Measurements from ENCODE around the gene TMEM61. TPM values are rescaled to one million over a fixed set of nuclear protein-coding genes. Genes with fewer than 3 reads are reported as not detected.

The TMEM61 gene
- total RNA-seq, 1 donor from 2014 or later, result not detected

DNA sequence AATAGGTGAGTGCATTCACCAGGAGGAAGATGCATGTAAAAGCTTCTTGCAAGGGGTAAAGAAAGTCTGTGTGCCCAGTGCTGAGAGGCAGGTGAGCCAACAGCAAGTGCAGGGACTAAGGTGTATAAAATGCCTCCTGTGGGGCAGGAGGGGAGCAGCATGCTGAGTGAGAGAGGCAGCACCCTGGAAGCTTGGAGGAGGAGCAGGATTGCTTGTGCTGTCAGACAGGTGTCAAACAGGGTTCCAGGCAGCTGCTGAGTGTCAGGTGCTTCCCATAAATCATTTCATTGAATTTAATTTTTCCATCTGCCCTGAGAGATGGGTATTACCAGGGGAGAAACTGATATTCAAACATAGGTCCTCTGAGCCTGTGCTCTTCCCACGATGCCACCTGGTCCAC is 32.2 kb downstream of the TMEM61 start:
- H3K79me2 ChIP-seq (ENCODE audit: insufficient read depth, low read length), result no peaks in the 10 kb centered on the region
- H3K4me3 ChIP-seq (ENCODE audit: insufficient read depth, low read depth, low read length), result no peak overlapping the region
- no peaks in the 10 kb centered on the region for H4K20me1 ChIP-seq (ENCODE audit: insufficient read depth, low read length)
- no peak overlapping the region for H2AFZ ChIP-seq (ENCODE audit: low read depth, low read length)
- H3K36me3 Mint-ChIP-seq (ENCODE audit: low read depth, unreplicated experiment), result peaks cover 3% of the 10 kb centered on the region
- no peak overlapping the region for H3K27ac ChIP-seq (ENCODE audit: low read depth, low read length)
- no peak overlapping the region for H3K4me2 ChIP-seq (ENCODE audit: low read length)
- H3K4me1 Mint-ChIP-seq (ENCODE audit: low read depth, unreplicated experiment), result peaks cover 5% of the 10 kb centered on the region
- H3K9me3 Mint-ChIP-seq (ENCODE audit: unreplicated experiment), result peaks cover 2% of the 10 kb centered on the region
- TF ChIP-seq EZH2 (IDR thresholded peaks at IDR 0.05; ENCODE audit: insufficient read depth, low read length), result no peak
- TF ChIP-seq, protein P1, sequence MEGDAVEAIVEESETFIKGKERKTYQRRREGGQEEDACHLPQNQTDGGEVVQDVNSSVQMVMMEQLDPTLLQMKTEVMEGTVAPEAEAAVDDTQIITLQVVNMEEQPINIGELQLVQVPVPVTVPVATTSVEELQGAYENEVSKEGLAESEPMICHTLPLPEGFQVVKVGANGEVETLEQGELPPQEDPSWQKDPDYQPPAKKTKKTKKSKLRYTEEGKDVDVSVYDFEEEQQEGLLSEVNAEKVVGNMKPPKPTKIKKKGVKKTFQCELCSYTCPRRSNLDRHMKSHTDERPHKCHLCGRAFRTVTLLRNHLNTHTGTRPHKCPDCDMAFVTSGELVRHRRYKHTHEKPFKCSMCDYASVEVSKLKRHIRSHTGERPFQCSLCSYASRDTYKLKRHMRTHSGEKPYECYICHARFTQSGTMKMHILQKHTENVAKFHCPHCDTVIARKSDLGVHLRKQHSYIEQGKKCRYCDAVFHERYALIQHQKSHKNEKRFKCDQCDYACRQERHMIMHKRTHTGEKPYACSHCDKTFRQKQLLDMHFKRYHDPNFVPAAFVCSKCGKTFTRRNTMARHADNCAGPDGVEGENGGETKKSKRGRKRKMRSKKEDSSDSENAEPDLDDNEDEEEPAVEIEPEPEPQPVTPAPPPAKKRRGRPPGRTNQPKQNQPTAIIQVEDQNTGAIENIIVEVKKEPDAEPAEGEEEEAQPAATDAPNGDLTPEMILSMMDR (IDR thresholded peaks at IDR 0.05; ENCODE audit: insufficient read depth, low read depth, low read length), result no peak
- H3K9me3 ChIP-seq (ENCODE audit: insufficient read depth, low read depth, low read length), result peaks cover 4% of the 10 kb centered on the region
- FAIRE-seq, result no peak
- peaks cover 11% of the 10 kb centered on the region for H3K4me1 ChIP-seq (ENCODE audit: insufficient read depth, low read length)
- peaks cover 23% of the 10 kb centered on the region for H3K27me3 ChIP-seq (ENCODE audit: insufficient read depth, low read length)
- H3K9ac ChIP-seq (ENCODE audit: low read length), result no peak overlapping the region
- no peak for DNase-seq (ENCODE audit: low read depth)
- H3K36me3 ChIP-seq (ENCODE audit: insufficient read depth, low read length), result no peaks in the 10 kb centered on the region
- peaks cover 37% of the 10 kb centered on the region for H3K27me3 Mint-ChIP-seq (ENCODE audit: low read depth, unreplicated experiment)
- no peak overlapping the region for H3K27ac Mint-ChIP-seq (ENCODE audit: unreplicated experiment)
- H3K4me3 Mint-ChIP-seq (ENCODE audit: unreplicated experiment), result no peak overlapping the region

DNA sequence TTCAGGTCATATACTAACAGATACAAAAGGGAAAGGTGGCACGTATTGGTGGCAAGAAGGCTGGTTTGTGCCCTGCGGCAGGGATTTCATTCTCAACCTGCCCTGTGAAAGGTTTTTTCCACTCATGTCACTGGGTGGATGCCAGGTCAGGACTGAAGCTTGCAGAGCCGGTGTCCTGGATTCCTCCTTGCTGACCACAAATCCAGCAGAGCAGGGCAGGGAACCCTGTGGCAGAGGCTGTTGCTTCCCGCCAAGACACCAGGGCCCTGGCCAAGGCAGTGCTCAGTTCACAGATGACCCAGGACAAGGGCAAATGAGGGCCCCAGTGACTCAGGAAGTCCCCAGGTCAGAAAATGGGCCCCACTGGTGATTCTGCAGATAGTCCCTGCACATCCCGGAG is 34.7 kb downstream of the TMEM61 start:
- Histone ChIP-seq H3K4me1 (ENCODE audit: insufficient read depth, low read length) (peaks cover 5% of the 10 kb centered on the region), H3K9me3 (ENCODE audit: insufficient read depth, low read depth, low read length) (no peaks in the 10 kb centered on the region), H3K36me3 (ENCODE audit: insufficient read depth, low read length) (no peaks in the 10 kb centered on the region), H3K4me2 (ENCODE audit: low read length) (no peak overlapping the region), H3K27me3 (ENCODE audit: insufficient read depth, low read length) (peaks cover 29% of the 10 kb centered on the region), H3K4me3 (ENCODE audit: insufficient read depth, low read depth, low read length) (no peak overlapping the region), H4K20me1 (ENCODE audit: insufficient read depth, low read length) (no peaks in the 10 kb centered on the region), H3K79me2 (ENCODE audit: insufficient read depth, low read length) (no peaks in the 10 kb centered on the region), H3K9ac (ENCODE audit: low read length) (no peak overlapping the region), H2AFZ (ENCODE audit: low read depth, low read length) (no peak overlapping the region), H3K27ac (ENCODE audit: low read depth, low read length) (no peak overlapping the region)
- Mint-ChIP-seq H3K9me3 (ENCODE audit: unreplicated experiment) (no peaks in the 10 kb centered on the region), H3K4me1 (ENCODE audit: low read depth, unreplicated experiment) (no peaks in the 10 kb centered on the region), H3K36me3 (ENCODE audit: low read depth, unreplicated experiment) (no peaks in the 10 kb centered on the region), H3K27ac (ENCODE audit: unreplicated experiment) (no peak overlapping the region), H3K4me3 (ENCODE audit: unreplicated experiment) (no peak overlapping the region), H3K27me3 (ENCODE audit: low read depth, unreplicated experiment) (peaks cover 44% of the 10 kb centered on the region)
- FAIRE-seq (no peak), DNase-seq (ENCODE audit: low read depth) (no peak)
- TF ChIP-seq, protein P1 (IDR thresholded peaks at IDR 0.05; ENCODE audit: insufficient read depth, low read depth, low read length), result no peak
- TF ChIP-seq EZH2 (IDR thresholded peaks at IDR 0.05; ENCODE audit: insufficient read depth, low read length), result no peak

DNA sequence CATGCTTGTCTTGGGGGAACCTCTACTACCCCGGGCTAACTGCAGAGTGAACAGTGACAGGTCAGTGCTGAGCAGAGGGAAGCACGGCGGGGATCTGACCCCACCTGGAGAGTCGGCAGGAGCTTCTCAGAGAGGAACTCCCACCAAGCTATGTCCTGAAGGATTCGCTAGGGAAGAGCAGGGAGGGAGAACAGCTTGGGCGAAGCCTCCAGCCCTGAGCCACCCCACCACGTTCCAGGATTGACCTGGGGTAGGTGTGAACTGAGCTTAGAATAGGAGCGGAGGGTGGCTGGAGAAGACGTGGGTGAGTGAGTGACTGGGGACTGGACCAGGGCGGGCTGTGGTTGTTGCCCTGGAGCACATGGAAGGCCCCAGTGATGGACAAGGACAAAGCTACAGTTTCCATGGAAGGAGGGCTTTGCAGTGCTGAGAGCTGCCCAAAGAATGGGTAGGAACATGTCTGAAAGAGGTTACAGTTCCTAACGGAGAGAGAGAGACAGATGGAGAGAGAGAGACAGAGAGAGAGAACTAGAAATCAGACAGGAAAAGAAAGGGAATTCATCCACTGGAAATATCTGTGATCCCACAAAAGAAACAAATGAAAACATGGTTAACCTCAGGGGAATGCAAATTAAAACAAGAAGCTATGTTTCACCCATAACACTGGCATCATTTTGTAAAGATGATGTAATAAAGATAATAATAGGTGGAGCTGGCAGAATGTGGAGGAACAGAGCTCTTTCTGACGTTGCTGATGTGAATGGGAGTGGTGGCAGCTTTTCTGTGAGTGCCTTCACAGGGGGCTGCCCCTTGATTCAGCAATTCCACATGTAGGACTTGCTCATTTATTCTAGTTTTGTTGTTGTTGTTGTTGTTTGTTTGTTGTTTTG is 35.5 kb downstream of the TMEM61 start:
- Histone ChIP-seq H3K4me1 (ENCODE audit: insufficient read depth, low read length) (peaks cover 5% of the 10 kb centered on the region), H3K9me3 (ENCODE audit: insufficient read depth, low read depth, low read length) (no peaks in the 10 kb centered on the region), H3K36me3 (ENCODE audit: insufficient read depth, low read length) (no peaks in the 10 kb centered on the region), H4K20me1 (ENCODE audit: insufficient read depth, low read length) (no peaks in the 10 kb centered on the region), H2AFZ (ENCODE audit: low read depth, low read length) (no peak overlapping the region), H3K9ac (ENCODE audit: low read length) (no peak overlapping the region), H3K79me2 (ENCODE audit: insufficient read depth, low read length) (no peaks in the 10 kb centered on the region), H3K4me2 (ENCODE audit: low read length) (peak overlapping the region; percentile 8), H3K4me3 (ENCODE audit: insufficient read depth, low read depth, low read length) (no peak overlapping the region), H3K27me3 (ENCODE audit: insufficient read depth, low read length) (peaks cover 29% of the 10 kb centered on the region), H3K27ac (ENCODE audit: low read depth, low read length) (no peak overlapping the region)
- Mint-ChIP-seq H3K4me3 (ENCODE audit: unreplicated experiment) (no peak overlapping the region), H3K4me1 (ENCODE audit: low read depth, unreplicated experiment) (no peaks in the 10 kb centered on the region), H3K27ac (ENCODE audit: unreplicated experiment) (no peak overlapping the region), H3K27me3 (ENCODE audit: low read depth, unreplicated experiment) (peaks cover 48% of the 10 kb centered on the region), H3K9me3 (ENCODE audit: unreplicated experiment) (no peaks in the 10 kb centered on the region), H3K36me3 (ENCODE audit: low read depth, unreplicated experiment) (no peaks in the 10 kb centered on the region)
- TF ChIP-seq, protein P1 (IDR thresholded peaks at IDR 0.05; ENCODE audit: insufficient read depth, low read depth, low read length), result no peak
- no peak for TF ChIP-seq EZH2 (IDR thresholded peaks at IDR 0.05; ENCODE audit: insufficient read depth, low read length)
- DNase-seq (ENCODE audit: low read depth) (peak; percentile 69), FAIRE-seq (no peak)
